Fibroblast of lung (primary cell): ENCODE results near the gene BCL2L11. TPM values are rescaled to one million over a fixed set of nuclear protein-coding genes. Genes with fewer than 3 reads are reported as not detected.

Source experiments
- DNase-seq, 2 donors: peaks; one replicate each; pipeline versions ENCODE4 v3.0.0 to v3.0.0-alpha.2; 2010; ENCODE audit warnings: low read depth in 2 of 2
- H2AFZ ChIP-seq: 2 replicates; pipeline ENCODE4 v1.5.1; 2012; ENCODE audit warnings: low read length, control low read depth, inconsistent platforms
- H3K27ac ChIP-seq: 2 replicates; pipeline ENCODE4 v1.5.1; 2011; ENCODE audit warnings: low read length, control low read depth; ENCODE audit not compliant: insufficient read depth
- H3K27me3 ChIP-seq: 2 replicates; pipeline ENCODE4 v1.5.1; 2011; ENCODE audit warnings: mild to moderate bottlenecking, low read length; ENCODE audit not compliant: control insufficient read depth, insufficient read depth
- H3K36me3 ChIP-seq: 2 replicates; pipeline ENCODE4 v1.5.1; 2011; ENCODE audit warnings: low read length; ENCODE audit not compliant: control insufficient read depth, insufficient read depth
- H3K4me1 ChIP-seq: 2 replicates; pipeline ENCODE4 v1.5.1; 2011; ENCODE audit warnings: low read length; ENCODE audit not compliant: control insufficient read depth, insufficient read depth; ENCODE audit errors: extremely low read depth
- H3K4me2 ChIP-seq: 2 replicates; pipeline ENCODE4 v1.5.1; 2011; ENCODE audit warnings: low read length, control low read depth; ENCODE audit not compliant: insufficient read depth; ENCODE audit errors: extremely low read depth
- H3K4me3 ChIP-seq, 4 experiments: fragments of 200-600 bp in 1 of 4; sonication (generic) in 1 of 4; replicated peaks in 1 of 4; 2 replicates each; pipeline ENCODE4 v1.5.1; 2011 to 2016; ENCODE audit warnings: low read length in 4 of 4, low read depth in 3 of 4, mild to moderate bottlenecking in 3 of 4, control low read depth in 2 of 4, inconsistent platforms in 1 of 4, mixed read lengths in 1 of 4; ENCODE audit not compliant: insufficient read depth in 1 of 4; ENCODE audit errors: control extremely low read depth in 1 of 4
- H3K79me2 ChIP-seq: 2 replicates; pipeline ENCODE4 v1.5.1; 2012; ENCODE audit warnings: mild to moderate bottlenecking, low read length, inconsistent platforms; ENCODE audit not compliant: control insufficient read depth, insufficient read depth
- H3K9ac ChIP-seq: 2 replicates; pipeline ENCODE4 v1.5.1; 2011; ENCODE audit warnings: mild to moderate bottlenecking, low read length, control low read depth; ENCODE audit not compliant: insufficient read depth
- H3K9me3 ChIP-seq: 2 replicates; pipeline ENCODE4 v1.5.1; 2012; ENCODE audit warnings: low read depth, low read length; ENCODE audit not compliant: control insufficient read depth, insufficient read depth
- H4K20me1 ChIP-seq: 2 replicates; pipeline ENCODE4 v1.5.1; 2011; ENCODE audit warnings: low read length; ENCODE audit not compliant: control insufficient read depth, insufficient read depth; ENCODE audit errors: extremely low read depth
- EZH2 ChIP-seq: IDR thresholded peaks from 2 replicates; pipeline ENCODE4 v1.5.1; 2012; ENCODE audit warnings: low read length, control low read depth, mild to moderate bottlenecking; ENCODE audit errors: missing control alignments
- polyA minus RNA-seq: library from RNA; depleted of rRNA, polyadenylated mRNA; stranded (reverse); fragments of >200 nt; gene quantifications from 2 replicates; pipeline ENCODE4 v1.2.3, GENCODE V29; 2011; ENCODE audit warnings: low replicate concordance
- polyA plus RNA-seq, 2 donors: library from polyadenylated mRNA; depleted of rRNA in 1 of 2; stranded (reverse) in 1 of 2; unstranded in 1 of 2; fragments of >200 nt; gene quantifications; 2 replicates each; pipeline ENCODE4 v1.2.1, GENCODE V29; 2011 to 2012; ENCODE audit warnings: missing spikeins in 1 of 2
- total RNA-seq: library from RNA; depleted of rRNA; stranded (reverse); fragments of >200 nt; gene quantifications from 2 replicates; pipeline ENCODE4 v1.2.1, GENCODE V29; 2014
- TF ChIP-seq, protein P1 (sequence below), 2 donors: IDR thresholded peaks in 1 of 2; conservative IDR thresholded peaks in 1 of 2; 1 replicate in 1 of 2; 2 replicates in 1 of 2; pipeline ENCODE4 v1.5.1; 2011 to 2012; ENCODE audit warnings: low read length in 2 of 2, control low read depth in 1 of 2, inconsistent platforms in 1 of 2, low read depth in 1 of 2, mild to moderate bottlenecking in 1 of 2

BCL2L11 gene, protein sequence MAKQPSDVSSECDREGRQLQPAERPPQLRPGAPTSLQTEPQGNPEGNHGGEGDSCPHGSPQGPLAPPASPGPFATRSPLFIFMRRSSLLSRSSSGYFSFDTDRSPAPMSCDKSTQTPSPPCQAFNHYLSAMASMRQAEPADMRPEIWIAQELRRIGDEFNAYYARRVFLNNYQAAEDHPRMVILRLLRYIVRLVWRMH
- total RNA-seq = 10.2 and 10.3 TPM in 2 replicates
- polyA plus RNA-seq = 1.5 and 1.9 TPM in 2 replicates
- polyA plus RNA-seq (2012) = 1.9 and 2.0 TPM in 2 replicates
- polyA minus RNA-seq = 2.1 and 5.8 TPM in 2 replicates

DNA sequence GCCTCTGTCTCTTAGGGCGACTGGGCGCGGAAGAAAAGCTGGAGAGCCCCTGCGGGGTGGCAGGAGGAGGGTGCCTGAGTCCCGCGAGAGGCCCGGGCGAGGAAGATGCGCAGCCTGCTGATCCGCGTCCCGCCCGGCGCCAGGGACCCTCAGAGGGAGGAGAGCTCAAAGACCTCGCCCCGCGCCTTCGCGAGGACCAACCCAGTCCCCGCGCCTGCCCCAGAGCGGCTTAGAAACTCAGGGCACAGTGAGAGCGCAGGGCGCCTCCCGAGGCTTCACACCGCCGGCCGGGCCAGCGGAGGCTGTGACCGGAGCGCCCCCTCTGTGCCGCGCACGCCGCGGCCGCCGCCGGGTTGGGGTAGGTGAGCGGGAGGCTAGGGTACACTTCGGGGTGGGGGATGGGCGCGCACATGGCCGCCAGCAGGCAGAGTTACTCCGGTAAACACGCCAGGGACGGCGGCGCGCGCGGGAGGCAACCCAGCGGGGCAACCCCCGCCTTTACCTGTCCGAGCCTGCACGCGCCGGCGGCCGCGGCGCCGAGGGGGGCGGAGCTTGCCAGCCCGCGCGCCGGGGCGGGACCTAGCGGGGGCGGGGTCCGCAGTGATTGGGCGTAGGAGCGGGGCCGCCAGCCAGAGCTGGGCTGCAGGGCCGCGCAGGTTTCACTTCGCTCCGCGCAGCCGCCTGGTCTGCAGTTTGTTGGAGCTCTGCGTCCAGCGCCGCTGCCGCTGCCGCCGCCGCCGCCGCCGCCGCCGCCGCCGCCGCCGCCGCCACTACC lies at the start of gene BCL2L11:
TSS of gene BCL2L11 (plus strand) at position 662 of the 775 bp plus-strand sequence. CDS start 2,832 bp downstream, outside the sequence.
- peaks cover 5% of the 10 kb centered on the region for H3K4me1 ChIP-seq
- peak; percentile 88 to 92 for DNase-seq
- H3K27me3 ChIP-seq = peaks cover 15% of the 10 kb centered on the region
- peak within 1 kb of the TSS; percentile 88 for H3K4me2 ChIP-seq
- H3K27ac ChIP-seq = peak within 1 kb of the TSS; percentile 49
- H3K79me2 ChIP-seq = no peaks in the 10 kb centered on the region
- H2AFZ ChIP-seq = peak within 1 kb of the TSS; percentile 80
- no peaks in the 10 kb centered on the region for H3K36me3 ChIP-seq
- TF ChIP-seq, protein P1, sequence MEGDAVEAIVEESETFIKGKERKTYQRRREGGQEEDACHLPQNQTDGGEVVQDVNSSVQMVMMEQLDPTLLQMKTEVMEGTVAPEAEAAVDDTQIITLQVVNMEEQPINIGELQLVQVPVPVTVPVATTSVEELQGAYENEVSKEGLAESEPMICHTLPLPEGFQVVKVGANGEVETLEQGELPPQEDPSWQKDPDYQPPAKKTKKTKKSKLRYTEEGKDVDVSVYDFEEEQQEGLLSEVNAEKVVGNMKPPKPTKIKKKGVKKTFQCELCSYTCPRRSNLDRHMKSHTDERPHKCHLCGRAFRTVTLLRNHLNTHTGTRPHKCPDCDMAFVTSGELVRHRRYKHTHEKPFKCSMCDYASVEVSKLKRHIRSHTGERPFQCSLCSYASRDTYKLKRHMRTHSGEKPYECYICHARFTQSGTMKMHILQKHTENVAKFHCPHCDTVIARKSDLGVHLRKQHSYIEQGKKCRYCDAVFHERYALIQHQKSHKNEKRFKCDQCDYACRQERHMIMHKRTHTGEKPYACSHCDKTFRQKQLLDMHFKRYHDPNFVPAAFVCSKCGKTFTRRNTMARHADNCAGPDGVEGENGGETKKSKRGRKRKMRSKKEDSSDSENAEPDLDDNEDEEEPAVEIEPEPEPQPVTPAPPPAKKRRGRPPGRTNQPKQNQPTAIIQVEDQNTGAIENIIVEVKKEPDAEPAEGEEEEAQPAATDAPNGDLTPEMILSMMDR (conservative IDR thresholded peaks at IDR 0.05 in 1 of 2, IDR thresholded peaks at IDR 0.05 in 1 of 2; ENCODE audit: low read depth in 1 of 2, low read length in 2 of 2) = no peak
- TF ChIP-seq EZH2 = peak; percentile 34
- peak within 1 kb of the TSS; percentile 59 for H3K9ac ChIP-seq
- no peaks in the 10 kb centered on the region for H3K9me3 ChIP-seq
- H3K4me3 ChIP-seq = peak within 1 kb of the TSS; percentile 80 to 93 (median 82)
- H4K20me1 ChIP-seq = no peaks in the 10 kb centered on the region

DNA sequence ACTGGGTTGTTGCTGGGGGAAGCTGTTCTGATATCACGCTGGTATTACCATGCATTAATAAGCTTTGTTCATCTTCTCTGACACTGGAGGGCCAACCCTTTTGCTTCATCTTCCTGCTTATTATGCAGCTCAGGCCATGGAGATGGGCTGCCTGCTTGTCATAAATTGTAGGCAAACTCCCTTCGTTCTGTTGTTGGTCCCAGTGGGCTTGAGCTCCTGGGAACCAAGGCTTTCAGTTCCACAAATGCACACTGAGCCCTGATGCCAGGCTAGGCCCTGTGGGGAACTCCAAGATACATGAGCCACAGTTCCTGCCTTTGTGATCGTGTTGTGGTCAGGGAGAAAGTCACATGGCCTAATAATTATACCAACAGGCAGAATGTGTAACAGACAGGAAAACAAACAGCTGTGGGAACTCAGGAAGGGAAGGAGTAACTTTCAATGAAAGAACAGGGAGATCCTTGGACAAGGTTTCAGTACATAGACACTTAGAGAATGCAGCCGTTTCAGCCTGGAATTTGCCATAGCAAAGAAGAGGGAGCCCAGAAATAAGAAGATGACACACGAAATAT lies 49.0 kb upstream of the BCL2L11 start:
- H3K4me2 ChIP-seq = peak overlapping the region; percentile 46
- no peaks in the 10 kb centered on the region for H3K36me3 ChIP-seq
- H3K27ac ChIP-seq = peak overlapping the region; percentile 15
- H3K27me3 ChIP-seq = peaks cover 4% of the 10 kb centered on the region
- no peaks in the 10 kb centered on the region for H4K20me1 ChIP-seq
- H2AFZ ChIP-seq = no peak overlapping the region
- H3K4me1 ChIP-seq = peaks cover 7% of the 10 kb centered on the region
- TF ChIP-seq EZH2 = no peak
- TF ChIP-seq, protein P1 (conservative IDR thresholded peaks at IDR 0.05 in 1 of 2, IDR thresholded peaks at IDR 0.05 in 1 of 2; ENCODE audit: low read depth in 1 of 2, low read length in 2 of 2) = no peak
- no peaks in the 10 kb centered on the region for H3K79me2 ChIP-seq
- H3K4me3 ChIP-seq = no peak overlapping the region
- DNase-seq = peak; percentile 82
- no peak overlapping the region for H3K9ac ChIP-seq
- H3K9me3 ChIP-seq = no peaks in the 10 kb centered on the region
